ENCODE data around the gene PDE5A. TPM values are rescaled to one million over a fixed set of nuclear protein-coding genes. Genes with fewer than 3 reads are reported as not detected.

PDE5A gene
- total RNA-seq, 1 experiment from 2014 or later = 5.0 TPM

GRCh38 chr4:119676101-119676500 lies 47.5 kb upstream of the PDE5A start:
- ATAC-seq = no peak
- intact Hi-C loops (cut with micrococcal nuclease) = no loop called here
- ChIA-PET CTCF (no interaction called here), RAD21 (ENCODE audit: low non-redundant PET in 1 of 2, low total read pairs in 2 of 2, uncharacterized antibody in 2 of 2, unreplicated experiment in 2 of 2) (no interaction called here), POLR2A (no interaction called here)
- TF ChIP-seq SP1 (IDR thresholded peaks at IDR 0.05; ENCODE audit: low read depth) (no peak), POLR2AphosphoS5 (IDR thresholded peaks at IDR 0.05; ENCODE audit: low read depth, low read length) (no peak), SRF (IDR thresholded peaks at IDR 0.05; ENCODE audit: low read depth) (no peak), ZFX (IDR thresholded peaks at IDR 0.05) (no peak), POLR2A (IDR thresholded peaks at IDR 0.05; ENCODE audit: borderline replicate concordance, extremely low read depth, insufficient read depth, insufficient read length) (no peak), ZNF274 (IDR thresholded peaks at IDR 0.05; ENCODE audit: low read depth, low read length) (no peak), CEBPB (IDR thresholded peaks at IDR 0.05; ENCODE audit: low read depth) (no peak)
- TF ChIP-seq, protein P1, sequence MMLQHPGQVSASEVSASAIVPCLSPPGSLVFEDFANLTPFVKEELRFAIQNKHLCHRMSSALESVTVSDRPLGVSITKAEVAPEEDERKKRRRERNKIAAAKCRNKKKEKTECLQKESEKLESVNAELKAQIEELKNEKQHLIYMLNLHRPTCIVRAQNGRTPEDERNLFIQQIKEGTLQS (IDR thresholded peaks at IDR 0.05) = no peak
- Histone ChIP-seq H3K9ac (ENCODE audit: low read length) (no peak overlapping the region), H2AFZ (ENCODE audit: low read depth, low read length, poor library complexity, severe bottlenecking) (no peak overlapping the region), H3K4me2 (ENCODE audit: low read length) (no peak overlapping the region), H3K27me3 (ENCODE audit: insufficient read depth, low read length) (no peaks in the 10 kb centered on the region), H3K9me3 (ENCODE audit: control insufficient read depth in 1 of 2, insufficient read depth in 1 of 2, low read depth in 1 of 2, low read length in 2 of 2) (no peaks in the 10 kb centered on the region), H3K79me2 (ENCODE audit: insufficient read depth, low read length) (no peaks in the 10 kb centered on the region), H3K4me3 (replicated peaks in 1 of 2; ENCODE audit: low read depth in 1 of 2, low read length in 2 of 2) (no peak overlapping the region), H3K27ac (ENCODE audit: low read depth, low read length) (no peak overlapping the region), H3K36me3 (ENCODE audit: control insufficient read depth in 1 of 2, insufficient read depth in 2 of 2, low read length in 2 of 2) (no peaks in the 10 kb centered on the region), H4K20me1 (ENCODE audit: insufficient read depth) (no peaks in the 10 kb centered on the region), H3K9me2 (ENCODE audit: insufficient read depth) (no peaks in the 10 kb centered on the region), H3K4me1 (ENCODE audit: control insufficient read depth in 1 of 2, insufficient read depth in 2 of 2, low read length in 2 of 2) (no peaks in the 10 kb centered on the region)
- DNase-seq (ENCODE audit: low read depth, low spot score) = no peak
- no TSS peak for BruUV-seq (replicated peaks)

GRCh38 chr4:119675391-119675790 lies 46.8 kb upstream of the PDE5A start:
- no peak overlapping the region for H3K9ac ChIP-seq (ENCODE audit: low read length)
- no peak overlapping the region for H3K27ac ChIP-seq (ENCODE audit: low read depth, low read length)
- no peak overlapping the region for H2AFZ ChIP-seq (ENCODE audit: low read depth, low read length, poor library complexity, severe bottlenecking)
- ATAC-seq = no peak
- no peaks in the 10 kb centered on the region for H3K9me2 ChIP-seq (ENCODE audit: insufficient read depth)
- H4K20me1 ChIP-seq (ENCODE audit: insufficient read depth) = no peaks in the 10 kb centered on the region
- ChIA-PET CTCF (no interaction called here), POLR2A (no interaction called here), RAD21 (ENCODE audit: low non-redundant PET in 1 of 2, low total read pairs in 2 of 2, uncharacterized antibody in 2 of 2, unreplicated experiment in 2 of 2) (no interaction called here)
- H3K36me3 ChIP-seq (ENCODE audit: control insufficient read depth in 1 of 2, insufficient read depth in 2 of 2, low read length in 2 of 2) = no peaks in the 10 kb centered on the region
- H3K79me2 ChIP-seq (ENCODE audit: insufficient read depth, low read length) = no peaks in the 10 kb centered on the region
- intact Hi-C loops (cut with micrococcal nuclease) = no loop called here
- no peak for DNase-seq (ENCODE audit: low read depth, low spot score)
- no TSS peak for BruUV-seq (replicated peaks)
- H3K4me3 ChIP-seq (replicated peaks in 1 of 2; ENCODE audit: low read depth in 1 of 2, low read length in 2 of 2) = no peak overlapping the region
- H3K4me1 ChIP-seq (ENCODE audit: control insufficient read depth in 1 of 2, insufficient read depth in 2 of 2, low read length in 2 of 2) = no peaks in the 10 kb centered on the region
- no peak overlapping the region for H3K4me2 ChIP-seq (ENCODE audit: low read length)
- no peaks in the 10 kb centered on the region for H3K27me3 ChIP-seq (ENCODE audit: insufficient read depth, low read length)
- H3K9me3 ChIP-seq (ENCODE audit: control insufficient read depth in 1 of 2, insufficient read depth in 1 of 2, low read depth in 1 of 2, low read length in 2 of 2) = no peaks in the 10 kb centered on the region
- no peak for TF ChIP-seq JUND (IDR thresholded peaks at IDR 0.05)
- TF ChIP-seq ZNF274 (IDR thresholded peaks at IDR 0.05; ENCODE audit: low read depth, low read length) = no peak
- TF ChIP-seq ZFX (IDR thresholded peaks at IDR 0.05) = no peak
- TF ChIP-seq ZBTB33 (IDR thresholded peaks at IDR 0.05; ENCODE audit: extremely low read depth, insufficient replicate concordance, low read length) = no peak
- TF ChIP-seq POLR2A (IDR thresholded peaks at IDR 0.05; ENCODE audit: borderline replicate concordance, extremely low read depth, insufficient read depth, insufficient read length) = no peak
- TF ChIP-seq SIN3A (IDR thresholded peaks at IDR 0.05; ENCODE audit: low read depth) = no peak
- TF ChIP-seq FOSL1 (IDR thresholded peaks at IDR 0.05; ENCODE audit: low read depth) = no peak
- no peak for TF ChIP-seq POLR2AphosphoS5 (IDR thresholded peaks at IDR 0.05; ENCODE audit: low read depth, low read length)
- TF ChIP-seq REST (IDR thresholded peaks at IDR 0.05; ENCODE audit: low read depth) = no peak
- TF ChIP-seq TCF7L2 (IDR thresholded peaks at IDR 0.05; ENCODE audit: borderline replicate concordance, extremely low read depth, insufficient read depth, insufficient read length) = no peak
